HG02852 (cell line): Measurements from ENCODE around the gene NXPH4.
A peak's percentile ranks its signal among the peaks of the same experiment; 100 is the strongest.

ENCODE experiments used
- ATAC-seq: cut with Tn5 transposase; IDR thresholded peaks from one replicate; pipeline ENCODE4 v1.9.1; 2021; ENCODE audit warnings: mild to moderate bottlenecking, moderate library complexity; ENCODE audit not compliant: unreplicated experiment

NXPH4 gene

DNA sequence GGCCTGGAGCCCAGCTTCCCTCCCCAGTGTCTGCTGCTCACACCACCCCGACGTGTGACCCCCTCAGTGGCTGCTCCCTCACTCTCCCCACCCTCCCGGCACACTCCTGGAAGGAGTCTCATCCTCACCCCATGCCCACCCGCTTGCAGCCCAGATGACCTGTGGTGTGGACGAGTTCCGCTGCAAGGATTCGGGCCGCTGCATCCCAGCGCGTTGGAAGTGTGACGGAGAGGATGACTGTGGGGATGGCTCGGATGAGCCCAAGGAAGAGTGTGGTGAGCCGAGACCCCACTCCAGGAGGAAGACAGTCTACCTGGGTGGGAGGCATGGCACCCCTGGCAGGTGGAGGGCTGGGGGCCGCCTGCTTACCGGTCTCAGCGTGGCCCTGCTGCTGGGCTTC, 15.0 kb upstream of the NXPH4 start:
- ATAC-seq, result no peak

- ATAC-seq, result no peak
Measured at GRCh38 chr12:57202321-57202720, 14.3 kb upstream of the NXPH4 start.

DNA sequence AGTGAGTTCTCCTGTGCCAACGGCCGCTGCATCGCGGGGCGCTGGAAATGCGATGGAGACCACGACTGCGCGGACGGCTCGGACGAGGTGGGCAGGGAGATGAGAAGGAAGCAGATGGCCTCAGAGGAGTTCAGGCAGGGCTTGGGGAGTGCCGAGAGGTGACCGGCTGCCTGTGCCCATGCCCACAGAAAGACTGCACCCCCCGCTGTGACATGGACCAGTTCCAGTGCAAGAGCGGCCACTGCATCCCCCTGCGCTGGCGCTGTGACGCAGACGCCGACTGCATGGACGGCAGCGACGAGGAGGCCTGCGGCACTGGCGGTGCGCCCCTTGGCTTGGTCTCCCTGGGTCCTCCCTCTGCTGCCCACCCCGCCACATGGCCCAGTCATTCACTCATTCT, 13.4 kb upstream of the NXPH4 start:
- ATAC-seq, result no peak

GRCh38 chr12:57203791-57204190, 12.8 kb upstream of the NXPH4 start:
- ATAC-seq, result no peak

GRCh38 chr12:57204454-57204853, 12.1 kb upstream of the NXPH4 start:
- ATAC-seq, result no peak

DNA sequence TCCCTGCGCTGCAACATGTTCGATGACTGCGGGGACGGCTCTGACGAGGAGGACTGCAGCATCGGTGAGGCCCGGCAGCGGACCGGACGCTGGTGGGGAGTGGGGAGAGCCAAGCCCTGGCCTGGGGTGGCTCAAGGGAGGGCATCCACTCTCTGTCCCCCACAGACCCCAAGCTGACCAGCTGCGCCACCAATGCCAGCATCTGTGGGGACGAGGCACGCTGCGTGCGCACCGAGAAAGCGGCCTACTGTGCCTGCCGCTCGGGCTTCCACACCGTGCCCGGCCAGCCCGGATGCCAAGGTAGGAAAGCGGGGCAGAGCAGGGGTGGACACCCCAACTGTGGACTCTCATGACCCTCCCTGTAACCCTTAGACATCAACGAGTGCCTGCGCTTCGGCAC, 11.4 kb upstream of the NXPH4 start:
- no peak for ATAC-seq

GRCh38 chr12:57205931-57206330, 10.7 kb upstream of the NXPH4 start:
- ATAC-seq, result no peak

DNA sequence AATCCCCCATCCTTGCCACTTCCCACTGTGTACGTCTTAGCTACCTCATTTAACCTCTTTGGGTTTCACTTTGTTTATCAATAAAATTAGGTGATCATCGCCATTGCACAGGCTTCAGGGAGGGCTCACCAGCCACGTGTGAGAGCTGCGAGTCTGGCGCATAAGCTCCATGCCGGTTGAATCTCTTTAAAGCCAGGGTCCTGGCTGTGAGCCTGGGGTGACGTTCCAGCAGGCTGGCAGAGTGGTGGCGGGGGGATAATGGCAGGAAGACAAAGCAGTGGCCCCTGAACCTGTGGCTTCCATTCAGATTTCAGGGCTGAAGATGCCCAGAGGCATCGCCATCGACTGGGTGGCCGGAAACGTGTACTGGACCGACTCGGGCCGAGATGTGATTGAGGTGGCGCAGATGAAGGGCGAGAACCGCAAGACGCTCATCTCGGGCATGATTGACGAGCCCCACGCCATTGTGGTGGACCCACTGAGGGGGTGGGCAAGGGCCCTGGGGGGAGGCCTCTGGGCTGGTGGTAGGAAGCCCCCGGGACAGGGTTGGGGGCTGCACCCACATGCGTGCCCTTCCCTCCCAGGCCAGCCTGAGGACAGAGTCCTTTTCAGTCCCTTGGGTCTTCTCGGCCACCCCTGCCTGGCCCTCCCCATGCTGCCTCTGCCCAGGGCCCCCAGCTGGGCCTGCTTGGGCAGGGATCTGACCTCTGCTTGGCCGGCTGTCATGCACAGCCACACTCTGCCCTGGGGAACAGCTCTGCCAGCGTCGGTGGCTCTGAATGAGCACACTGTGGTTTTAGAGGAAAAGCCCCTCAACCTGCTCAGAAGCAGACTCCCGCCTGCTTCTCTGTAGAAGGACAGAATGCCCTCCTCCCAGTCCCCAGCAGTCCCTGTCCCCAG, 8.6 kb upstream of the NXPH4 start:
- no peak for ATAC-seq

DNA sequence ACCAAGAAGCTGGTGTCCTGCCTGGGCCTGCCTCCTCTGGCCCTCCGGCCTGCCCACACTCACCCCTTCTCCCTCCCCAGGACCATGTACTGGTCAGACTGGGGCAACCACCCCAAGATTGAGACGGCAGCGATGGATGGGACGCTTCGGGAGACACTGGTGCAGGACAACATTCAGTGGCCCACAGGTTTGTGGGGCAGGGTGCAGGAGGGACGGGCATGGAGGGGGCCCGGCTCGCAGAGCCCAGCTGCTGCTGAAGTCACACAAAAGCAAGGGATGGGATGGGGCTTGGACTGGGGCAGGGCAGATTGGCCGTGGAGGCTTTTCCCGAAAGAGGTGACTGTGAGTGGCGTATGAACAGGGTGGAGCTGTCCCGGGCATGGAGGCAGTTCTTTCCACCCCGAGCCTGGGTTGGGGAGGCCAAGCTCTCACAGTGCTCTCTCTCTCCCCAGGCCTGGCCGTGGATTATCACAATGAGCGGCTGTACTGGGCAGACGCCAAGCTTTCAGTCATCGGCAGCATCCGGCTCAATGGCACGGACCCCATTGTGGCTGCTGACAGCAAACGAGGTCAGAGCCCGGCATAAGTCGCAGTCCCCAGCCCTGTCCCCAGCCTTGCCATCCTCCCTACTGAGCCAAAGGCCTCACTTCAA, 7.8 kb upstream of the NXPH4 start:
- ATAC-seq, result no peak

GRCh38 chr12:57209916-57210315, 6.7 kb upstream of the NXPH4 start:
- no peak for ATAC-seq

DNA sequence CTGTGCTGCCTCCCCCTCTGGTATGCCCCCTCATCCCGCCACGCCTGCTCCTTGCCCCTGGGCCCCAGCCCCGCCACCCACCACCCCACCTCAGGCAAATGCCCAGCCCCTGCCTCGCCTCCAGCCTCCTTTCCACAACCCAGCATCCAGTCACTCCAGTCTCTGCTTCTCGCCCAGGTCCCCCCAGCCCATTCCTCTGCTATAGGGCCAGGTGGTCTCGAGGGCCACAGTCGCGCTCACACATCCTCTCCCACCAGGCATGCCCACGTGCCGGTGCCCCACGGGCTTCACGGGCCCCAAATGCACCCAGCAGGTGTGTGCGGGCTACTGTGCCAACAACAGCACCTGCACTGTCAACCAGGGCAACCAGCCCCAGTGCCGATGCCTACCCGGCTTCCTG, 6.1 kb upstream of the NXPH4 start:
- ATAC-seq, result no peak

DNA sequence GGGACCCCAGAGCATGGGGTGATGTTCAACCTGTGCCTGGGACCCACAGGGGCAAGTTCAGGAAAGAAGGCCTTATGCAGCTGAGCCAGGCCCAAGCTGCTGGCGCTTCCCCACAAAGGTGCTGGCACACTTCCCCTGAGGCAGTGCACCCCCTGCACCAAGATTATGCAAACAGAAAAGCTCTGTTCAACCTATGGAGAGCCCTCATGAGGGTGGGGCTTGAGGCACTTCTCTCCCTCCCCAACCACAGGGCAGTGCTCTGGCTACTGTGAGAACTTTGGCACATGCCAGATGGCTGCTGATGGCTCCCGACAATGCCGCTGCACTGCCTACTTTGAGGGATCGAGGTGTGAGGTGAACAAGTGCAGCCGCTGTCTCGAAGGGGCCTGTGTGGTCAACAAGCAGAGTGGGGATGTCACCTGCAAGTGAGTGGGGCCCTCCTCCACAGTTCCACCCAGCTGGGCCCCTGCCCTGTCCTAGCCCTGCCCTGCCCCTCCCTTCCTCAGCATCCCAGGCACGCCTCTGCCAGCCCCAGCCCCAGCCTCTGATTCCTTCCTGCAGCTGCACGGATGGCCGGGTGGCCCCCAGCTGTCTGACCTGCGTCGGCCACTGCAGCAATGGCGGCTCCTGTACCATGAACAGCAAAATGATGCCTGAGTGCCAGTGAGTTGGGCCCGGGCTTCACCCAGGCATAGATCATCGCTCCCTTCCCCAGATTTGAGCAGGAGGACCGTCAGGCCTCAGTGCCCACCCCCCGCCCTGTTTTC, 5.5 kb upstream of the NXPH4 start:
- no peak for ATAC-seq

DNA sequence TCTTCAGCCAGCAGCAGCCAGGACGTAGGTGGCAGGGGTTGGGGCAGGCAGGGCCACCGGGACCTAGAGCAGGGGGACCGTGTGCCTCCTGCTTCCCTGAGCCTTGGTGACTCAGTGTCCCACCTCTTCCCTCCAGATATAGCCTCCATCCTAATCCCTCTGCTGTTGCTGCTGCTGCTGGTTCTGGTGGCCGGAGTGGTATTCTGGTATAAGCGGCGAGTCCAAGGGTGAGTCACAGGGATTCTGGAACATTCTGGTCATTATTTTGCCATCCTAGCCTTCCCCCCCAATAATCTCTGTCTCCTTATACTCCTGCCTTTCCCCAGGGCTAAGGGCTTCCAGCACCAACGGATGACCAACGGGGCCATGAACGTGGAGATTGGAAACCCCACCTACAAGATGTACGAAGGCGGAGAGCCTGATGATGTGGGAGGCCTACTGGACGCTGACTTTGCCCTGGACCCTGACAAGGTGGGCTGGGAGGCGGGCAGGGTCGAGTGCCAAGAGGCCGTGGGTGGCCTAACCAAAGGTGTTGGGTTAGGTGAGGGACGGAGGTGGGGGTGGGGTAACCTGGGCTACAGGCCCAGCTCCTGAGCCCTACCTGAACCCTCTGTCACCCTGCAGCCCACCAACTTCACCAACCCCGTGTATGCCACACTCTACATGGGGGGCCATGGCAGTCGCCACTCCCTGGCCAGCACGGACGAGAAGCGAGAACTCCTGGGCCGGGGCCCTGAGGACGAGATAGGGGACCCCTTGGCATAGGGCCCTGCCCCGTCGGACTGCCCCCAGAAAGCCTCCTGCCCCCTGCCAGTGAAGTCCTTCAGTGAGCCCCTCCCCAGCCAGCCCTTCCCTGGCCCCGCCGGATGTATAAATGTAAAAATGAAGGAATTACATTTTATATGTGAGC, 4.5 kb upstream of the NXPH4 start:
- no peak for ATAC-seq

DNA sequence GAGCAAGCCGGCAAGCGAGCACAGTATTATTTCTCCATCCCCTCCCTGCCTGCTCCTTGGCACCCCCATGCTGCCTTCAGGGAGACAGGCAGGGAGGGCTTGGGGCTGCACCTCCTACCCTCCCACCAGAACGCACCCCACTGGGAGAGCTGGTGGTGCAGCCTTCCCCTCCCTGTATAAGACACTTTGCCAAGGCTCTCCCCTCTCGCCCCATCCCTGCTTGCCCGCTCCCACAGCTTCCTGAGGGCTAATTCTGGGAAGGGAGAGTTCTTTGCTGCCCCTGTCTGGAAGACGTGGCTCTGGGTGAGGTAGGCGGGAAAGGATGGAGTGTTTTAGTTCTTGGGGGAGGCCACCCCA, 3.9 kb upstream of the NXPH4 start:
- ATAC-seq, result no peak

- peak; percentile 34 for ATAC-seq
Measured at GRCh38 chr12:57213058-57213715, 3.4 kb upstream of the NXPH4 start.

- ATAC-seq, result no peak
Measured at GRCh38 chr12:57213763-57214397, 2.7 kb upstream of the NXPH4 start.

DNA sequence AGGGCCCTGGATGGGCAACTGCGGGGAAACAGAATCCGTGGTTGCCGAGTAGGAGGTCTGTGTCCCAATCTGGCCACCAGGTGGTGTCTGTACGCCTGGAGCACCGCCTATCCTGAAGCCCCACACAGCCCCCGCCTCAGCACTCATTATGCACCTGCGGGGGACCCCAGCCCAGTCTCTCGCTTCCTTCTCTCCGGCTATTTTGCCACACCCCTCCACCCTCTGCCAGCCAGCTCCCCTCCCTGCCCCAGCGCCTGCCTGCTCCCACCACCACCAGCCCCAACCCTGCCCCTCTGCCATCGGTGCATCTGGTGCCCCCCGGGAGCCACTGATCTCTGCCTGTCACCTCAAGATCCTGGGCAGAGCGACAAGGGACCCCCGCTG, 2.2 kb upstream of the NXPH4 start:
- no peak for ATAC-seq

GRCh38 chr12:57215065-57215464, 1.5 kb upstream of the NXPH4 start:
- no peak for ATAC-seq

- ATAC-seq, result peak; percentile 51
Measured at GRCh38 chr12:57215668-57216013, 953 bp upstream of the NXPH4 start.
